ENCODE results near the gene CCDC51. TPM values are rescaled to one million over a fixed set of nuclear protein-coding genes. Genes with fewer than 3 reads are reported as not detected.

The CCDC51 gene
- total and polyA plus RNA-seq, 2 of the 13 experiments (the other 11 are each of a cell fraction or from before 2014, with no cell fraction given), result 18.1 to 29.4 TPM

GRCh38 chr3:48435774-48436476 is 4.0 kb downstream of the CCDC51 start (continued):
- TF ChIP-seq POLR2A (IDR thresholded peaks at IDR 0.05; ENCODE audit: insufficient read depth in 1 of 2, low read depth in 2 of 2, low read length in 2 of 2) (no peak), CREB1 (IDR thresholded peaks at IDR 0.05) (no peak), CREB1 (CRISPR knock-in tag; IDR thresholded peaks at IDR 0.05) (no peak; the same call in 1 of the 2 replicates), ZNF3 (CRISPR knock-in tag; IDR thresholded peaks at IDR 0.05) (no peak), SMYD3 (CRISPR knock-in tag; IDR thresholded peaks at IDR 0.05) (no peak), NBN (conservative IDR thresholded peaks at IDR 0.05) (no peak), SUZ12 (IDR thresholded peaks at IDR 0.05; ENCODE audit: low read depth, low read length) (no peak), ZNF768 (CRISPR knock-in tag; IDR thresholded peaks at IDR 0.05) (no peak), RCOR2 (CRISPR knock-in tag; IDR thresholded peaks at IDR 0.05) (peak; percentile 61; the same call in 1 of the 2 replicates), ZSCAN22 (CRISPR knock-in tag; IDR thresholded peaks at IDR 0.05) (no peak), ZNF761 (CRISPR knock-in tag; conservative IDR thresholded peaks at IDR 0.05) (no peak), ZNF10 (CRISPR knock-in tag; IDR thresholded peaks at IDR 0.05; ENCODE audit: borderline replicate concordance, low read depth) (no peak), ARID4A (CRISPR knock-in tag; IDR thresholded peaks at IDR 0.05; ENCODE audit: borderline replicate concordance) (peak; percentile 49; the same call in 1 of the 2 replicates), ZBTB38 (CRISPR knock-in tag; IDR thresholded peaks at IDR 0.05) (peak; percentile 81), HOXD1 (CRISPR knock-in tag; IDR thresholded peaks at IDR 0.05) (no peak), ZNF891 (CRISPR knock-in tag; IDR thresholded peaks at IDR 0.05) (no peak), ZNF274 (CRISPR knock-in tag; IDR thresholded peaks at IDR 0.05) (no peak; the same call in 1 of the 2 replicates), ZSCAN21 (CRISPR knock-in tag; IDR thresholded peaks at IDR 0.05; ENCODE audit: borderline replicate concordance) (0 out of 2 replicates have a peak, but pooled peaks have one; percentile 30), HES4 (CRISPR knock-in tag; IDR thresholded peaks at IDR 0.05; ENCODE audit: borderline replicate concordance) (no peak), TMF1 (CRISPR knock-in tag; IDR thresholded peaks at IDR 0.05; ENCODE audit: low read depth) (no peak), NFKBIZ (CRISPR knock-in tag; IDR thresholded peaks at IDR 0.05) (no peak), JUND (CRISPR knock-in tag; IDR thresholded peaks at IDR 0.05) (no peak), SP2 (CRISPR knock-in tag; IDR thresholded peaks at IDR 0.05) (no peak), RBM39 (IDR thresholded peaks at IDR 0.05; ENCODE audit: low read depth, low read length, poor library complexity, severe bottlenecking) (no peak)
- TF ChIP-seq, protein P1, sequence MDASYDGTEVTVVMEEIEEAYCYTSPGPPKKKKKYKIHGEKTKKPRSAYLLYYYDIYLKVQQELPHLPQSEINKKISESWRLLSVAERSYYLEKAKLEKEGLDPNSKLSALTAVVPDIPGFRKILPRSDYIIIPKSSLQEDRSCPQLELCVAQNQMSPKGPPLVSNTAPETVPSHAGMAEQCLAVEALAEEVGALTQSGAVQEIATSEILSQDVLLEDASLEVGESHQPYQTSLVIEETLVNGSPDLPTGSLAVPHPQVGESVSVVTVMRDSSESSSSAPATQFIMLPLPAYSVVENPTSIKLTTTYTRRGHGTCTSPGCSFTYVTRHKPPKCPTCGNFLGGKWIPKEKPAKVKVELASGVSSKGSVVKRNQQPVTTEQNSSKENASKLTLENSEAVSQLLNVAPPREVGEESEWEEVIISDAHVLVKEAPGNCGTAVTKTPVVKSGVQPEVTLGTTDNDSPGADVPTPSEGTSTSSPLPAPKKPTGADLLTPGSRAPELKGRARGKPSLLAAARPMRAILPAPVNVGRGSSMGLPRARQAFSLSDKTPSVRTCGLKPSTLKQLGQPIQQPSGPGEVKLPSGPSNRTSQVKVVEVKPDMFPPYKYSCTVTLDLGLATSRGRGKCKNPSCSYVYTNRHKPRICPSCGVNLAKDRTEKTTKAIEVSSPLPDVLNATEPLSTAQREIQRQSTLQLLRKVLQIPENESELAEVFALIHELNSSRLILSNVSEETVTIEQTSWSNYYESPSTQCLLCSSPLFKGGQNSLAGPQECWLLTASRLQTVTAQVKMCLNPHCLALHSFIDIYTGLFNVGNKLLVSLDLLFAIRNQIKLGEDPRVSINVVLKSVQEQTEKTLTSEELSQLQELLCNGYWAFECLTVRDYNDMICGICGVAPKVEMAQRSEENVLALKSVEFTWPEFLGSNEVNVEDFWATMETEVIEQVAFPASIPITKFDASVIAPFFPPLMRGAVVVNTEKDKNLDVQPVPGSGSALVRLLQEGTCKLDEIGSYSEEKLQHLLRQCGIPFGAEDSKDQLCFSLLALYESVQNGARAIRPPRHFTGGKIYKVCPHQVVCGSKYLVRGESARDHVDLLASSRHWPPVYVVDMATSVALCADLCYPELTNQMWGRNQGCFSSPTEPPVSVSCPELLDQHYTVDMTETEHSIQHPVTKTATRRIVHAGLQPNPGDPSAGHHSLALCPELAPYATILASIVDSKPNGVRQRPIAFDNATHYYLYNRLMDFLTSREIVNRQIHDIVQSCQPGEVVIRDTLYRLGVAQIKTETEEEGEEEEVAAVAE (CRISPR knock-in tag; IDR thresholded peaks at IDR 0.05; ENCODE audit: borderline replicate concordance), result 0 out of 2 replicates have a peak, but pooled peaks have one; percentile 70

Data from HepG2 (cell line).